GM18499 (cell line): ENCODE results near the gene DOK3.

Source experiments
- ATAC-seq: cut with Tn5 transposase; IDR thresholded peaks from one replicate; pipeline ENCODE4 v1.9.1; 2021; ENCODE audit warnings: moderate number of reproducible peaks; ENCODE audit not compliant: insufficient read depth, unreplicated experiment

Gene DOK3

GRCh38 chr5:177509381-177509951, at the start of gene DOK3:
TSS of gene DOK3 (minus strand) at chr5:177509826. CDS start at chr5:177509540, 286 bp downstream.
- no peak for ATAC-seq

GRCh38 chr5:177557796-177558195, 48.2 kb upstream of the DOK3 start:
- no peak for ATAC-seq

GRCh38 chr5:177557041-177557647, 47.5 kb upstream of the DOK3 start:
- ATAC-seq: no peak

- no peak for ATAC-seq
These were observed 46.0 kb upstream of the DOK3 start for GRCh38 chr5:177555665-177556064.

- ATAC-seq: no peak
These were observed 45.6 kb upstream of the DOK3 start for GRCh38 chr5:177555228-177555627.

DNA sequence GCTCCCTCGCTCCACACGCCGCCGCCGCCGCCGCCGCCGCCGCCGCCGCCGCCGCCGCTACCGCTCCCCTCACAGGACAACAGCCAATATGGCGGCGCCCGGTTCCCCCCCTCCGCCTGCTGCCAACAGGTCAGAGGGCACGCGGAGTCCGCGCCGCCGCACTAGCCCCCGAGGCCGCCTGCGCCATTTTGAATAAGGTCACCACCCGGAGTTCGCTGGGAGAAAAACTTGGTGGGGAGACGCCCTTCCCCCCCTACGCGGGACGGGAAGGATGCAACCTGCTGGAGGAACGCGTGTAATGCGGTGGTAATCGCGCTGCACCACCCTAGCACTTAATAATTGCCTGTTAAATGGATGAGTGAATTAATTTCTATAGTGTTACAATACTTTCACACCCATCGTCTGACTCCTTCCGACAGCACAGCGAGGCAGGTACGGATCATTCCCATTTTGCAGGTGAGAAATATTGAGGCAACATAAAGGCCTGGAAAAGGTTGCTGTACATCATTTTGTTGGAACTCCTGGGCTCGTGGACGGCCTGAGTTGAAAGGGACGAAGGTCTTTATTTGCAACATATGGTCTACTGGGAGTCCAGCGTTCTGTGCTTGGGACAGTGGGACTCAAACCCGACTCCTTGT, 45.0 kb upstream of the DOK3 start, which contains the start of gene FAM193B:
FAM193B (minus strand) TSS at position 90 of the 638 bp plus-strand sequence. CDS start 105 bp downstream, outside the sequence.
- ATAC-seq: peak; percentile 53

DNA sequence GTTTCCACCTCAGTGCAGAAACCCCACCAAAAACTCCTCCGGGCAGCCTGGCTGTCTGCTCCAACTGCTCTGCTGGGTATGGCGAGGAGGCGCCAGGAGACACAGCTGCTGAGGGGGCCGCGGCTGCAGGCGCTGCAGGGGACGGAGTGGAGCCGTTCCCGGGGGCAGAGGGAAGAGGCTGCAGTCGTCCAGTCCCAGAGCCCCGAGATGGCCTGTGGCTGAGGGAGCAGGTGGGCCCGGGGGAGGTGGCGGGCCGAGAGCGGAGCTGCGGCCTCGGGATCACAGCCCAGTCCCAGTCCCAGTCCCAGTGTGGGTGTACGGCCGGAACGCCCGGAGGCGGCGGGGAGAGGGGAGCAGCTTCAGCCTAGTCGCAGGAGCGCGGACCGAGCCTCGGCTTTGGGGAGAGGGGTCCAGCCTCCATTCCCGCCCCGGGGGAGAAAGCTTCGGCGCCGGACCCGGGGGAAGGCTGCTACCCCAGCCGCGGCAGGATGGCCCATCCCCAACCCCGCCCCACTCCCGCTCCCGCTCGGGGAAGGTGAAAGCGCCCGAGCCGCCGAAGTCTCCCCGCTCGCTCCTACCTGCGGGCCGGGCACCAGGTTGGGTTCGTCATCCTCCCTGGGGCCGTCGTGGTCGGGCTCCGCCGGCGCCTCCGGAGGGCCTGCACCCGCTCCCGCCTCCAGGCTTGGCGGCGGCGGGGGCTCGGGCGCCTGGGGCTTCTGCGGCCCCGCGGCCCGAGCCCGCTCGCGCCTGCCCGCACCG, 44.2 kb upstream of the DOK3 start:
- ATAC-seq: peak; percentile 23

DNA sequence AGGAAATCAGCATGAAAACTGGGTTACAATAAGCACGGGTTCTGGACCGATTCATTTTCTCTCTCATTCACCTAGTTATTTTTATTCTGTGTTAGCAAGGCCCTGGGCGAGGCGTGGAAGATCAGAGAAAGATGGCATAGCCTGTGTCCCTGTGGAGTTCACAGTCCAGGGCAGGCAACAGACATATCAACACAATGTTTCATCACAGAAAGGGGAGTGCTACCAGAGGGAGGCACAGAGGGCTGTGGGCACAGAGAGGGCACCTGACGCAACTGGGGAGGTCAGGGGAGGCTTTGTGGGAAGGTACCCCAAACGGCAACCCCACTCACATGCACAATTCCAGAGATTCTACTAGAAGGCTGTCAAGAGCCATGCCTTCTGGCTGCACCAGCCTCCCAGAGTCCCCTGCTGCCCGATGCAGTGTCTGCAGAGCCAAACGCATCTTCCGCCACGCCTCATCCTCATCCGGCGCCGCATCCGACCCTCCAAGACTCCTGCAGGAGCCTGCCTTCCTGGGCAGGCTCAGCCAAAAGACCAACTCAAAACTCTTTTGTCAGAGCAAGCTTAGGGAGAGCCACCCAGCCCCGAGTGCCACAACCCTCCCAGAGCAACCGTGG, 43.3 kb upstream of the DOK3 start:
- no peak for ATAC-seq

DNA sequence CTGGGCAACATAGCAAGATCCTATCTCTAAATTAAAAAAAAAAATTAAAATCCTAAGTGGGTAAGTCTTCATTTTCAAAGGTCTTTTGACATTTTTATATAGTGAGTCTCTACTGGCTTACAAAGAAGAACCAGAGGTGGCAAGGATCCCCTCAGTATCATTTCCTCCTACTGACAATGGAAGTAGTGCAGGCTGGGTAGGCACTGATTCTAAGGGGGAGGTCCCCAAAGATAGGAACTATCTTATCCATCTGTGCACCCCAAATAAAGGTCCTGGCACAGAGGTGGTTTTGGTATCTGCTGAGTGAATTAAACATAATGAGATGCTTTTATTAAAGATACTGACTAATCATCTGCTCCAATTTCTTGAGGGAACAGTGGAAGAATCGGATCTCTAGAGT, 40.5 kb upstream of the DOK3 start:
- no peak for ATAC-seq

DNA sequence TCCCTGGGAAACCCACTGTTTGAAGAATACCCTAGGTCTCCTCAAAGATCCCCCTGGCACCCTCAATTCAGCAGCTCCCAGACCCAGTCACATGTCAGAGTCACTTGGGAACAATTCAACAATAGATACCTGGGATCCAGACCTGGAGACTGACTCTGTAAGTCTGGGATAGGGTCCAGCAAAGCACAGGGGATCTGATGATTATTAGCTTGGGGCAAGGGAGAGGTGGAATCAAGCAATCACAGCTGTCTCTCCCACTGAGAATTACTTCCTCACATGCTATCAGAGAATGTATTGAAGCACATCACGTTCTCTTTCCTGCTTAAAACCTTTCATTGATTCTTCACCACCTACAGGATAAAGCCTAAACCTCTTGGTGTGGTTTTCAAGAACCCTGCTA, 38.9 kb upstream of the DOK3 start:
- ATAC-seq: no peak

DNA sequence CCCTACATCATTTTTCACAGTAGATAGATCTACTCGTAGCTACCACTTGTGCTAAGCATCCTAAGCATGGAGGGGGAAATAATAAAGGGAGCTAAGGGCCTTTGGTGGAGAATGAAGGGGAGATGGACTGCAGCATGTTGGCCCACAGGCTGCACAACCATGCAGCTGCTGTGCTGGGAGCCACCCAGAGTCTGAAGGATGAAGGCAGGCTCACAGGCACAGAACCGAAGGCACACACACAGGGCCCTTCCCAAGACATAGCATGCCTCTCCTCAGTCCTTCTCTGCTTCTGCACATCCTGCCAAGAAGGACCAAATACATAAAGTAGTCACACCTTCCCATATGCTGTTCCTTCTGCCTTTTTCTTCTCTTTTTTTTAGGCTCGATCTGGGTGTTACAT, 38.1 kb upstream of the DOK3 start:
- ATAC-seq: no peak

DNA sequence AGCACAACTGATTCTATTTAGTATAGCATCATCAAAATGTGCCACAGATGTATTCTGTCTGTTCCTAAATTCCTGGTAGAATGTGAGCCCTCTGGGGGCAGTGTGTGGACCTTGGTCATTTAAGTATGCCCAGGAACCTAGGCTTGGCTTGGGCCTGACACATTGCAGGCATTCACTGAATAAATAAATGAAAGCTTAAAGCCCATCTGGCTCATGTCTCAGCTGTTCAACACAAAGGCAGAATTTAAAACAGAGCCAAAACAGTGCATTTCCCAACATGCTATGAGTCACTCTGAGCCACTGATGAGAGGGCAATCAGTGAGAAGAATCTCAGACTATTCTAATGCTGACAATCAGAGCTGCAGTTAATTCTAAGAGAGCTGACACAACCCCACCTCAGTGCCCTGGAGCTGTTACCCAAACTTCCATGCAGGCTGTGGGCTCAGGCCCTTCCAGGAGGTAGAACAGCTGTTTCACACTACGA, 36.7 kb upstream of the DOK3 start:
- no peak for ATAC-seq

DNA sequence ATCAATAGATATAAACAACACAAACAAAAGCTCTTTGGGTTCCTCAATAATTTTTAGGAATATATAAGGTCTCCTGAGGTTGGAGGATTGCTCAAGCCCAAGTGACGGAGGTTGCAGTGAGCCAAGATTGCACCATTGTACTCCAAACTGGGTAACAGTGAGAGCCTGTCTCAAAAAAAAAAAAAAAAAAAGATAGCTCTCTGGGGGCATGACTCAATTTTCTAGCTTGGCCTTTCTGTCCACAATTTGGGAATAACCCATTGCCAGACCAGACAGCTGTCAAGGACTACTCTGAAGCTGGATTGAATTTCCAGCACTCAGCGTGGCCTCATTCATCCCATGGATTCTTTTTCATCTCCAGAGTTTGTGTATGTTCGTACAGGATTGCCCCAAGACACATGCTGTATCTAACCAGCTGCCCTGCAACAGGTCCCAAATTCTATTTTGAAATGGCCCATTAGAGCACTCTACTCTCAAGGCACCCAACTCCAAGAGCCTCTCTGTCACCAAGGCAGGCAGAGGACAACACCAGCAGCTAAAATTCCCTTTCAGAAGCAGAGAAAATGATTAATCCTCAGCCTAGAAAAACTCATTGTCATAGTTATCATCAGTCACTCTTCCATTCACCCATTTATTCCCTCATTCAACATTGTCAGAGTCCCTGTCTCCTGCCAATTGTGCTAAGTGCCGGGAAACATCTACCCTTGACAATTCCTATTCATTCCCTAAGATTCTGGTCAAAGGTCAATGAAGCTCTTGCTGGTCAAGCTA, 36.0 kb upstream of the DOK3 start:
- no peak for ATAC-seq

DNA sequence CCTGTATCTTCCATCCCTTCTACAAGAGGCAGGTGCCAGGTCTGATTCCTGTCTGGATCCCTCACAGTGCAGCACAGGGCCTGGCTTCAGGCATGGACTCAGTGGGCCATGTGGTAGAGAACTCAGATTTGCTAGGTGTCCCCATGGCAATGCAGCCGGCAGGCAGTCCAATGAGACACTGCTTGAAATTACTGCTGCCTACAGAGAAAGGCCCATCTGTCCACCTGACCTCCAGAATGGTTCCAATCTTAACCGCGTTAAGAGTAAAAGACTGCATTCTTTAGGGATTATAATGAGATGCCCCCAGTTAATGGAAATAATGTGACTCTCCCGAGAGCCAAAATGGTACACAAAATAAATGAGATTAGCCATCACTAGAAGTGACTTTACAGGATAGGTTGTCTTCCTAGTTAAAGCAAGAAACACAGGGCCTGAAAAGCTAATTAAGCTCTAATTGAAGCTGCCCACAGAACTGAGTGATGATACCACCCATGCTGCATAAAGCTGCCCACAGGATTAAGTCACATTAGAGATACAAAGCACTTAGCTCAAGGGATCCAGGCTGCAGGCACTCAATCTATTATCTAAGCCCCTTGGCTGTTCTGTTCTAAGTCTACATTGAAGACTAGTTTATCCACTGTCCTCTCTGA, 33.3 kb upstream of the DOK3 start:
- no peak for ATAC-seq

- no peak for ATAC-seq
These were observed 30.8 kb upstream of the DOK3 start for GRCh38 chr5:177540438-177540837.

GRCh38 chr5:177539411-177539810, 29.8 kb upstream of the DOK3 start:
- no peak for ATAC-seq

- ATAC-seq: no peak
These were observed 29.2 kb upstream of the DOK3 start for GRCh38 chr5:177538876-177539275.

- ATAC-seq: no peak
These were observed 28.0 kb upstream of the DOK3 start for GRCh38 chr5:177537389-177538361.
